Measurements from ENCODE around the gene UGT1A3. TPM values are rescaled to one million over a fixed set of nuclear protein-coding genes. Genes with fewer than 3 reads are reported as not detected.
A peak's percentile ranks its signal among the peaks of the same experiment; 100 is the strongest.
"Not testable (repeated sequence)": the region's sequence is repeated elsewhere in the genome, so short reads cannot be mapped to it uniquely, and the experiment has no call there.

The UGT1A3 gene
- total RNA-seq, 6 donors from 2014 or later: 0.30 TPM; not detected in 5

DNA sequence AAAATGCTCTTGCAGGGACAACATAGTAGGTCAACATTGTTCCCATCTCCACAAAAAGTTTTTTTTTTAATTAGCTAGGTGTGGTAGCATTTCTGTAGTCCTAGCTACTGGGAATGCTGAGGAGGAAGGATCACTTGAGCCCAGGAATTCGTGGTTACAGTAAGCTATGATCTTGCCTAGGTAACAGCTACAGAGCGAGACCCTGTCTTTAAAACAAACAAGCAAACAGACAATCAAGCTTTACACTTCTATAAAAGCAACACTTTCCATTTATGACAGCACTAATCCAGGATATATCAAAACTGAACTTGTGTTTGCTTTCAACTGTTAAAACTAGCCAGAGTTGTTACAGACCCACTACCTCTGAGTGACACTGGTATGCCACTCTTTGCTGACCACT, 12.0 kb downstream of the UGT1A3 start:
- no peak overlapping the region for H3K4me3 ChIP-seq
- DNase-seq (no peak), ATAC-seq (ENCODE audit: low FRiP score in 2 of 2) (no peak)
- H3K9me3 ChIP-seq: no peaks in the 10 kb centered on the region
- 65 to 71% methylated on average over 2 of the region's 2 CpGs for WGBS, 2 donors
- no peaks in the 10 kb centered on the region for H3K36me3 ChIP-seq
- TF ChIP-seq POLR2A (IDR thresholded peaks at IDR 0.05) (no peak), EP300 (IDR thresholded peaks at IDR 0.05) (no peak), POLR2AphosphoS5 (IDR thresholded peaks at IDR 0.05) (no peak)
- TF ChIP-seq, protein P1, sequence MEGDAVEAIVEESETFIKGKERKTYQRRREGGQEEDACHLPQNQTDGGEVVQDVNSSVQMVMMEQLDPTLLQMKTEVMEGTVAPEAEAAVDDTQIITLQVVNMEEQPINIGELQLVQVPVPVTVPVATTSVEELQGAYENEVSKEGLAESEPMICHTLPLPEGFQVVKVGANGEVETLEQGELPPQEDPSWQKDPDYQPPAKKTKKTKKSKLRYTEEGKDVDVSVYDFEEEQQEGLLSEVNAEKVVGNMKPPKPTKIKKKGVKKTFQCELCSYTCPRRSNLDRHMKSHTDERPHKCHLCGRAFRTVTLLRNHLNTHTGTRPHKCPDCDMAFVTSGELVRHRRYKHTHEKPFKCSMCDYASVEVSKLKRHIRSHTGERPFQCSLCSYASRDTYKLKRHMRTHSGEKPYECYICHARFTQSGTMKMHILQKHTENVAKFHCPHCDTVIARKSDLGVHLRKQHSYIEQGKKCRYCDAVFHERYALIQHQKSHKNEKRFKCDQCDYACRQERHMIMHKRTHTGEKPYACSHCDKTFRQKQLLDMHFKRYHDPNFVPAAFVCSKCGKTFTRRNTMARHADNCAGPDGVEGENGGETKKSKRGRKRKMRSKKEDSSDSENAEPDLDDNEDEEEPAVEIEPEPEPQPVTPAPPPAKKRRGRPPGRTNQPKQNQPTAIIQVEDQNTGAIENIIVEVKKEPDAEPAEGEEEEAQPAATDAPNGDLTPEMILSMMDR (IDR thresholded peaks at IDR 0.05): no peak
- H3K27me3 ChIP-seq: no peaks in the 10 kb centered on the region
- no peaks in the 10 kb centered on the region for H3K4me1 ChIP-seq
- no peak overlapping the region for H3K27ac ChIP-seq

- no peaks in the 10 kb centered on the region for H3K4me1 ChIP-seq
- no peaks in the 10 kb centered on the region for H3K27me3 ChIP-seq
- TF ChIP-seq POLR2AphosphoS5 (IDR thresholded peaks at IDR 0.05) (no peak), POLR2A (IDR thresholded peaks at IDR 0.05) (no peak), EP300 (IDR thresholded peaks at IDR 0.05) (no peak)
- TF ChIP-seq, protein P1 (IDR thresholded peaks at IDR 0.05): no peak
- no peak overlapping the region for H3K27ac ChIP-seq
- WGBS, 2 donors: 87 to 96% methylated on average over 30 to 46 of the region's 46 CpGs
- H3K9me3 ChIP-seq: no peaks in the 10 kb centered on the region
- DNase-seq (peak in 1 of 2 donors; percentile 79), ATAC-seq (ENCODE audit: low FRiP score in 2 of 2) (no peak)
- no peaks in the 10 kb centered on the region for H3K36me3 ChIP-seq
- H3K4me3 ChIP-seq: no peak overlapping the region
These were observed 14.8 kb downstream of the UGT1A3 start for GRCh38 chr2:233743464-233744259.

DNA sequence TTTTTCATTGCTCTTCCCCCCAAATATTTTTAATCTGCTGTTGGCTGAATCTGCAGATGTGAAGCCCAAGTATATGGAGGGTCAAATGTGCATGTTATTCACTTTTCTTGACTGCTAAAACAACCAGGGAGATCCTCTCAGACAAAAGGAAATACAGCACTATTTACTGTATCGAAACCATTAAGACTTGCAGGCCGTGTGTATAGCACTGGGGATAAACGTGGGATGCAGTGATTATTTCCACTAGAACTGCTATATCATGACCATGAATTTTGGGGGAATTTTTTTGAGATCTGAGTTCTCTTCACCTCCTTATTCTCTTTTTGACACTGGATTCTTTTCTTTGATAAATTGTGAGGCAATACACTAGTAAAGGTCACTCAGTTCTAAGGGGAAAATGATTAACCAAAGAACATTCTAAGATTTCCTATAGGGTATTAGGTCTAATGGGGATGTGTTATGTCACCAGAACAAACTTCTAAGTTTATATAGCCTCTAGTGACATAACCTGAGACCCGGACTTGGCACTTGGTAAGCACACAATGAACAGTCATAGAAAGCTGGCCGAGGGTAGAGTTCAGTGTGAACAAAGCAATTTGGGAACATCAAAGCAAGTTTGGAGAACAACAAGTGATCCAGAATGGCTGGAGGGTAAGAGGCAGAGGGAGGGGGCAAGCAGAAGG, 16.4 kb downstream of the UGT1A3 start:
- no peak for ATAC-seq (ENCODE audit: low FRiP score in 2 of 2)
- Histone ChIP-seq H3K36me3 (no peaks in the 10 kb centered on the region), H3K27me3 (no peaks in the 10 kb centered on the region), H3K4me1 (no peaks in the 10 kb centered on the region), H3K4me3 (no peak overlapping the region), H3K9me3 (no peaks in the 10 kb centered on the region), H3K27ac (no peak overlapping the region)
- TF ChIP-seq EP300 (IDR thresholded peaks at IDR 0.05) (no peak), POLR2AphosphoS5 (IDR thresholded peaks at IDR 0.05) (no peak), POLR2A (IDR thresholded peaks at IDR 0.05) (no peak)
- TF ChIP-seq, protein P1 (IDR thresholded peaks at IDR 0.05): no peak
- DNase-seq: no peak
- 77 to 78% methylated on average over 5 of the region's 5 CpGs for WGBS, 2 donors

GRCh38 chr2:233745838-233746237, 17.0 kb downstream of the UGT1A3 start:
- H3K4me1 ChIP-seq; DNase-seq; H3K27me3 ChIP-seq; H3K36me3 ChIP-seq; H3K9me3 ChIP-seq; ATAC-seq (ENCODE audit: low FRiP score in 2 of 2); H3K4me3 ChIP-seq; H3K27ac ChIP-seq: not testable (repeated sequence)
- WGBS, 2 donors: 70 to 93% methylated on average over 2 of the region's 2 CpGs

DNA sequence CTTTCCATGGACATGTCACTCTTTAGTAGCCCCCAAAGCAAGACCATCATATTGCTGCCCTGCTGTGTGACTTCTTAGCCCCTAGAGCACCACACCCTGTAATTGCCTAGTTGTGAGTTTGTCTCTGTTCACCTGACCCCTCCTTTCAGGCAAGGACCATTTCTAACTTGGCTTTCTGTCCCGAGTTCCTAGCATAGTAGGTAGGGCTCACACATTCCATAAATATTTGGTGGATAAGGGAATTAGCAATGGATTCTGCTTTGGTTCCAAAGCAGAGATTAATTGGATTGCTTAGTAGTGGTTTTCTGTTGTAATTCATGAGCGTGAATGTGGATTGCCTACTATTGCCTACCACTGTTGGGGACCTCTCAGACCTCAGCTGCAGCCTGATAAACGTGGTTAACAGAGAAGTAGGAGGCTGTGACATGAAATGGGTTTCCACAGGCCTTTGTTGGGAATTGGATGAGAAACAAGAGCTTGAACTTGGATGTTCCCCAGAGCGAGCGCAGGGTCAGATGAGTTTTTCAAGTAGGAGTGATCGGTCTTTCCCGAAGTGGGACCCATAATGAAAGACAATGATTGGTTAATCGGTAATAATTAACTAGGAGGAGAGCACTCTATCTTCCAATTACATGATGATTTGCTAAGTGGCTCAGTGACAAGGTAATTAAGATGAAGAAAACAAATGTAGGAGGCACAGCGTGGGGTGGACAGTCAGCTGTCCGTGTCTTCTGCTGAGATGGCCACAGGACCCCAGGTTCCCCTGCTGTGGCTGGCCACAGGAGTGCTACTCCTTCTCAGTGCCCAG, 17.8 kb downstream of the UGT1A3 start:
- Histone ChIP-seq H3K27ac (no peak overlapping the region), H3K4me3 (no peak overlapping the region), H3K27me3 (no peaks in the 10 kb centered on the region), H3K4me1 (no peaks in the 10 kb centered on the region), H3K9me3 (no peaks in the 10 kb centered on the region), H3K36me3 (no peaks in the 10 kb centered on the region)
- DNase-seq: no peak
- TF ChIP-seq, protein P1 (IDR thresholded peaks at IDR 0.05): no peak
- TF ChIP-seq EP300 (IDR thresholded peaks at IDR 0.05): no peak
- no peak for TF ChIP-seq POLR2AphosphoS5 (IDR thresholded peaks at IDR 0.05)
- TF ChIP-seq POLR2A (IDR thresholded peaks at IDR 0.05): no peak
- no peak for ATAC-seq (ENCODE audit: low FRiP score in 2 of 2)
- whole genome bisulfite sequencing, 2 donors: 74 to 75% methylated on average over 10 of the region's 10 CpGs
